ENCODE measurements around the gene FLOT1. TPM values are rescaled to one million over a fixed set of nuclear protein-coding genes. Genes with fewer than 3 reads are reported as not detected.

Gene FLOT1
- total and polyA plus RNA-seq, 2 of the 13 experiments (the other 11 are each of a cell fraction or from before 2014, with no cell fraction given), result 82.3 to 130 TPM

DNA sequence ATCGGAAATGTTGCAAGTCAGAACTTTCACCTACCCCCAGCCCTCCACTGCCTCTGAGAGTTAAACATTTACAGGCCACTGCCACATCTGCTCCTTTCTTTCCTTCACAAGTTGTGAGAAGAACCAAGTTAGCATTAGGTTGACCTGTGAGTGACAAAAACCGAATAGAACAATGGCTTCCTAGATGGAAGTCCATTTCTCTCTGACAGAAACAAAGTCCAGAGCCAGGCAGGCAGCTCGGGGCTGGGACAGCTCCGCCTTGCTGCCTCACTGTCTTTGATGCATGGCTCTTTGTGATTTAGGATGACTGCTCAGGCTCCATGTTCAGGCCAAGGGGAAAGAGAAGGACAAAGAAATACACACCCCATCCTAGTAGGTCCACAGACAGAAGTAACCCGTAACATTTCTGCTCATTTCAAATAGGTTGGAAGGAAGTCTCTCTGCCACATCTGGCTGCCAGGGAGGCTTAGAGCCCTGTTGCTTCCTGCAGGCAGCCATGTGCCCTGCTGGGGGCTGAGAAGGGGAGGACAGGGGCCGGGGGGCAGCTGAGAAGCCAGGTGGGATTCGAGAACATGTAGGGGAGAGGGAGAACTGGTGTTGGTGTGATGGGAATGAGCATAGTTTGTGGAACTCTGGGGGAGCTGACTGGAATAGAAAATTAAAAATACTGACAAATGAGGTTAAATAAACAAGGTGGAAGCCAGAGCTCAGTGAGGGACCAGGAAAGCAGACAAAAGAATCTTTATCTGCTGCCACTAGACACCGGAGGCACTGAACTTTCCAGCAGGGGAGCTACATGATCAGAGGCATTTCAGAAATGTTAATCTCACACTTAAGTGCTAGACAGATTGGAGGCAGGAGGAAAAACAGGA is 21.4 kb upstream of the FLOT1 start (continued):
- peak; percentile 83 for TF ChIP-seq DNMT3B (CRISPR knock-in tag; conservative IDR thresholded peaks at IDR 0.05)
- peak; percentile 75; the same call in 1 of the 2 replicates for TF ChIP-seq MIER2 (CRISPR knock-in tag; IDR thresholded peaks at IDR 0.05)
- peak; percentile 65; the same call in 1 of the 2 replicates for TF ChIP-seq KLF9 (CRISPR knock-in tag; IDR thresholded peaks at IDR 0.05; ENCODE audit: low read depth)
- TF ChIP-seq YY1 (IDR thresholded peaks at IDR 0.05; ENCODE audit: insufficient read depth, insufficient replicate concordance, low read depth, low read length), result peak; percentile 86
- TF ChIP-seq ZNF776 (CRISPR knock-in tag; IDR thresholded peaks at IDR 0.05), result no peak
- TF ChIP-seq SAP130 (CRISPR knock-in tag; IDR thresholded peaks at IDR 0.05; ENCODE audit: low read depth), result peak; percentile 83
- no peak; the same call in 1 of the 2 replicates for TF ChIP-seq ZNF354B (CRISPR knock-in tag; IDR thresholded peaks at IDR 0.05)
- peak; percentile 64; the same call in 1 of the 2 replicates for TF ChIP-seq FUBP1 (CRISPR knock-in tag; IDR thresholded peaks at IDR 0.05; ENCODE audit: borderline replicate concordance)
- TF ChIP-seq, protein P1, sequence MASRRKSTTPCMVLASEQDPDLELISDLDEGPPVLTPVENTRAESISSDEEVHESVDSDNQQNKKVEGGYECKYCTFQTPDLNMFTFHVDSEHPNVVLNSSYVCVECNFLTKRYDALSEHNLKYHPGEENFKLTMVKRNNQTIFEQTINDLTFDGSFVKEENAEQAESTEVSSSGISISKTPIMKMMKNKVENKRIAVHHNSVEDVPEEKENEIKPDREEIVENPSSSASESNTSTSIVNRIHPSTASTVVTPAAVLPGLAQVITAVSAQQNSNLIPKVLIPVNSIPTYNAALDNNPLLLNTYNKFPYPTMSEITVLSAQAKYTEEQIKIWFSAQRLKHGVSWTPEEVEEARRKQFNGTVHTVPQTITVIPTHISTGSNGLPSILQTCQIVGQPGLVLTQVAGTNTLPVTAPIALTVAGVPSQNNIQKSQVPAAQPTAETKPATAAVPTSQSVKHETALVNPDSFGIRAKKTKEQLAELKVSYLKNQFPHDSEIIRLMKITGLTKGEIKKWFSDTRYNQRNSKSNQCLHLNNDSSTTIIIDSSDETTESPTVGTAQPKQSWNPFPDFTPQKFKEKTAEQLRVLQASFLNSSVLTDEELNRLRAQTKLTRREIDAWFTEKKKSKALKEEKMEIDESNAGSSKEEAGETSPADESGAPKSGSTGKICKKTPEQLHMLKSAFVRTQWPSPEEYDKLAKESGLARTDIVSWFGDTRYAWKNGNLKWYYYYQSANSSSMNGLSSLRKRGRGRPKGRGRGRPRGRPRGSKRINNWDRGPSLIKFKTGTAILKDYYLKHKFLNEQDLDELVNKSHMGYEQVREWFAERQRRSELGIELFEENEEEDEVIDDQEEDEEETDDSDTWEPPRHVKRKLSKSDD (CRISPR knock-in tag; IDR thresholded peaks at IDR 0.05; ENCODE audit: low read depth), result peak; percentile 86; the same call in 1 of the 2 replicates
- TF ChIP-seq, protein P2, sequence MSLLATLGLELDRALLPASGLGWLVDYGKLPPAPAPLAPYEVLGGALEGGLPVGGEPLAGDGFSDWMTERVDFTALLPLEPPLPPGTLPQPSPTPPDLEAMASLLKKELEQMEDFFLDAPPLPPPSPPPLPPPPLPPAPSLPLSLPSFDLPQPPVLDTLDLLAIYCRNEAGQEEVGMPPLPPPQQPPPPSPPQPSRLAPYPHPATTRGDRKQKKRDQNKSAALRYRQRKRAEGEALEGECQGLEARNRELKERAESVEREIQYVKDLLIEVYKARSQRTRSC (CRISPR knock-in tag; IDR thresholded peaks at IDR 0.05; ENCODE audit: low read depth), result no peak
- no peak for TF ChIP-seq ZNF20 (CRISPR knock-in tag; IDR thresholded peaks at IDR 0.05)
- peak; percentile 89 for TF ChIP-seq CEBPB (IDR thresholded peaks at IDR 0.05; ENCODE audit: borderline replicate concordance, low read depth, low read length)
- peak; percentile 56 for TF ChIP-seq PHF5A (CRISPR knock-in tag; IDR thresholded peaks at IDR 0.05; ENCODE audit: low read depth, unreplicated experiment)
- peak; percentile 37; the same call in 1 of the 2 replicates for TF ChIP-seq ONECUT2 (CRISPR knock-in tag; IDR thresholded peaks at IDR 0.05)
- TF ChIP-seq ZNF33B (CRISPR knock-in tag; IDR thresholded peaks at IDR 0.05), result no peak
- no peak for TF ChIP-seq SRSF9 (IDR thresholded peaks at IDR 0.05; ENCODE audit: borderline replicate concordance, insufficient read depth, low read depth, low read length, poor library complexity, severe bottlenecking)
- TF ChIP-seq HNRNPLL (IDR thresholded peaks at IDR 0.05; ENCODE audit: low read depth, low read length, poor library complexity, severe bottlenecking), result no peak
- no peak for TF ChIP-seq ZNF678 (CRISPR knock-in tag; IDR thresholded peaks at IDR 0.05)
- peak; percentile 51; the same call in 1 of the 2 replicates for TF ChIP-seq MAZ (IDR thresholded peaks at IDR 0.05; ENCODE audit: borderline replicate concordance, low read depth, low read length)
- peak; percentile 68; the same call in 1 of the 2 replicates for TF ChIP-seq MAZ (CRISPR knock-in tag; IDR thresholded peaks at IDR 0.05; ENCODE audit: low read depth)
- TF ChIP-seq ZNF543 (CRISPR knock-in tag; IDR thresholded peaks at IDR 0.05), result peak; percentile 77
- TF ChIP-seq, protein P3, sequence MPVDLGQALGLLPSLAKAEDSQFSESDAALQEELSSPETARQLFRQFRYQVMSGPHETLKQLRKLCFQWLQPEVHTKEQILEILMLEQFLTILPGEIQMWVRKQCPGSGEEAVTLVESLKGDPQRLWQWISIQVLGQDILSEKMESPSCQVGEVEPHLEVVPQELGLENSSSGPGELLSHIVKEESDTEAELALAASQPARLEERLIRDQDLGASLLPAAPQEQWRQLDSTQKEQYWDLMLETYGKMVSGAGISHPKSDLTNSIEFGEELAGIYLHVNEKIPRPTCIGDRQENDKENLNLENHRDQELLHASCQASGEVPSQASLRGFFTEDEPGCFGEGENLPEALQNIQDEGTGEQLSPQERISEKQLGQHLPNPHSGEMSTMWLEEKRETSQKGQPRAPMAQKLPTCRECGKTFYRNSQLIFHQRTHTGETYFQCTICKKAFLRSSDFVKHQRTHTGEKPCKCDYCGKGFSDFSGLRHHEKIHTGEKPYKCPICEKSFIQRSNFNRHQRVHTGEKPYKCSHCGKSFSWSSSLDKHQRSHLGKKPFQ (CRISPR knock-in tag; IDR thresholded peaks at IDR 0.05; ENCODE audit: insufficient replicate concordance), result peak; percentile 96
